ENCODE measurements around the gene GGA1. TPM values are rescaled to one million over a fixed set of nuclear protein-coding genes. Genes with fewer than 3 reads are reported as not detected.

Gene GGA1
- total and polyA plus RNA-seq, 2 of the 4 experiments (the other 2 are of a cell fraction): 17.2 to 48.5 TPM

DNA sequence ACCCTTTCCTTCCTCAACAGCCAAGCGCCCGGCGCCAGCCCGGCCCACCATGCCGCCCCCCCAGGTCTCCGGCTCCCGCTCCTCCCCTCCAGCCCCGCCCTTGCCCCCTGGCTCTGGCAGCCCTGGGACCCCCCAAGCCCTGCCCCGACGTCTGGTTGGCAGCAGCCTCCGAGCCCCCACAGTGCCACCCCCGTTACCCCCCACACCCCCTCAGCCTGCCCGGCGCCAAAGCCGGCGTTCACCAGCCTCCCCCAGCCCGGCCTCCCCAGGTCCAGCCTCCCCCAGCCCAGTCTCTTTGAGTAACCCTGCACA, 46.6 kb downstream of the GGA1 start:
- no peak overlapping the region for H3K23ac ChIP-seq (ENCODE audit: low read depth, low read length)
- H3K4me2 ChIP-seq (ENCODE audit: low read depth, low read length): no peak overlapping the region
- no CpG with 5 or more reads among the region's 17 CpGs for WGBS, 2 experiments (ENCODE audit: extremely low coverage in 2 of 2, insufficient read length in 1 of 2)
- no peak overlapping the region for H4K8ac ChIP-seq (ENCODE audit: low read depth in 2 of 2, low read length in 2 of 2)
- no peak overlapping the region for H3K4ac ChIP-seq (ENCODE audit: low read depth, low read length)
- no peak overlapping the region for H2BK15ac ChIP-seq (ENCODE audit: low read depth, low read length)
- no peak overlapping the region for H2BK20ac ChIP-seq (ENCODE audit: low read depth, low read length)
- DNase-seq (no peak), ATAC-seq (ENCODE audit: low read depth) (no peak)
- H3K9me3 ChIP-seq (ENCODE audit: control insufficient read depth, insufficient read depth, low read length): no peaks in the 10 kb centered on the region
- H3K14ac ChIP-seq (replicated peaks; ENCODE audit: low read depth, low read length): no peak overlapping the region
- H3K36me3 ChIP-seq (ENCODE audit: control insufficient read depth, insufficient read depth, low read length): peaks cover 30% of the 10 kb centered on the region
- no peak overlapping the region for H2AK9ac ChIP-seq (replicated peaks; ENCODE audit: low read depth, low read length, poor library complexity)
- in situ Hi-C loops (cut with MboI; ENCODE audit: low sequenced_read_pairs) (no loop called here), dilution Hi-C loops (cut with HindIII; ENCODE audit: low sequenced_read_pairs, unreplicated experiment) (no loop called here), intact Hi-C loops (cut with micrococcal nuclease) (no loop called here)
- H2BK5ac ChIP-seq (ENCODE audit: low read depth, low read length, poor library complexity, severe bottlenecking): no peak overlapping the region
- no peak overlapping the region for H2AK5ac ChIP-seq (ENCODE audit: low read depth, low read length)
- CTCF ChIA-PET: no interaction called here
- TF ChIP-seq NFE2L2 (IDR thresholded peaks at IDR 0.05; ENCODE audit: low read depth, low read length) (no peak), RCOR1 (IDR thresholded peaks at IDR 0.05; ENCODE audit: insufficient replicate concordance, low read length) (no peak), MAFK (IDR thresholded peaks at IDR 0.05; ENCODE audit: low read depth, low read length) (no peak), RAD21 (IDR thresholded peaks at IDR 0.05; ENCODE audit: low read length) (no peak), MAZ (IDR thresholded peaks at IDR 0.05; ENCODE audit: borderline replicate concordance, low read depth, low read length) (no peak), CHD1 (IDR thresholded peaks at IDR 0.05; ENCODE audit: low read depth, low read length) (no peak), POLR2A (IDR thresholded peaks at IDR 0.05; ENCODE audit: low read depth, low read length) (no peak), FOS (IDR thresholded peaks at IDR 0.05; ENCODE audit: low read depth, low read length) (no peak), SMC3 (IDR thresholded peaks at IDR 0.05; ENCODE audit: low read depth, low read length) (no peak), RFX5 (IDR thresholded peaks at IDR 0.05; ENCODE audit: low read depth, low read length) (no peak), MXI1 (IDR thresholded peaks at IDR 0.05; ENCODE audit: borderline replicate concordance, low read depth, low read length) (no peak), BHLHE40 (IDR thresholded peaks at IDR 0.05; ENCODE audit: low read depth, low read length) (no peak), CEBPB (IDR thresholded peaks at IDR 0.05; ENCODE audit: low read depth, low read length) (no peak)
- TF ChIP-seq, protein P1, sequence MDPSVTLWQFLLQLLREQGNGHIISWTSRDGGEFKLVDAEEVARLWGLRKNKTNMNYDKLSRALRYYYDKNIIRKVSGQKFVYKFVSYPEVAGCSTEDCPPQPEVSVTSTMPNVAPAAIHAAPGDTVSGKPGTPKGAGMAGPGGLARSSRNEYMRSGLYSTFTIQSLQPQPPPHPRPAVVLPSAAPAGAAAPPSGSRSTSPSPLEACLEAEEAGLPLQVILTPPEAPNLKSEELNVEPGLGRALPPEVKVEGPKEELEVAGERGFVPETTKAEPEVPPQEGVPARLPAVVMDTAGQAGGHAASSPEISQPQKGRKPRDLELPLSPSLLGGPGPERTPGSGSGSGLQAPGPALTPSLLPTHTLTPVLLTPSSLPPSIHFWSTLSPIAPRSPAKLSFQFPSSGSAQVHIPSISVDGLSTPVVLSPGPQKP (IDR thresholded peaks at IDR 0.05; ENCODE audit: borderline replicate concordance, low read depth, low read length): no peak
- TF ChIP-seq, protein P2, sequence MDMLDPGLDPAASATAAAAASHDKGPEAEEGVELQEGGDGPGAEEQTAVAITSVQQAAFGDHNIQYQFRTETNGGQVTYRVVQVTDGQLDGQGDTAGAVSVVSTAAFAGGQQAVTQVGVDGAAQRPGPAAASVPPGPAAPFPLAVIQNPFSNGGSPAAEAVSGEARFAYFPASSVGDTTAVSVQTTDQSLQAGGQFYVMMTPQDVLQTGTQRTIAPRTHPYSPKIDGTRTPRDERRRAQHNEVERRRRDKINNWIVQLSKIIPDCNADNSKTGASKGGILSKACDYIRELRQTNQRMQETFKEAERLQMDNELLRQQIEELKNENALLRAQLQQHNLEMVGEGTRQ (IDR thresholded peaks at IDR 0.05; ENCODE audit: low read depth, low read length): no peak
- TF ChIP-seq, protein P3, sequence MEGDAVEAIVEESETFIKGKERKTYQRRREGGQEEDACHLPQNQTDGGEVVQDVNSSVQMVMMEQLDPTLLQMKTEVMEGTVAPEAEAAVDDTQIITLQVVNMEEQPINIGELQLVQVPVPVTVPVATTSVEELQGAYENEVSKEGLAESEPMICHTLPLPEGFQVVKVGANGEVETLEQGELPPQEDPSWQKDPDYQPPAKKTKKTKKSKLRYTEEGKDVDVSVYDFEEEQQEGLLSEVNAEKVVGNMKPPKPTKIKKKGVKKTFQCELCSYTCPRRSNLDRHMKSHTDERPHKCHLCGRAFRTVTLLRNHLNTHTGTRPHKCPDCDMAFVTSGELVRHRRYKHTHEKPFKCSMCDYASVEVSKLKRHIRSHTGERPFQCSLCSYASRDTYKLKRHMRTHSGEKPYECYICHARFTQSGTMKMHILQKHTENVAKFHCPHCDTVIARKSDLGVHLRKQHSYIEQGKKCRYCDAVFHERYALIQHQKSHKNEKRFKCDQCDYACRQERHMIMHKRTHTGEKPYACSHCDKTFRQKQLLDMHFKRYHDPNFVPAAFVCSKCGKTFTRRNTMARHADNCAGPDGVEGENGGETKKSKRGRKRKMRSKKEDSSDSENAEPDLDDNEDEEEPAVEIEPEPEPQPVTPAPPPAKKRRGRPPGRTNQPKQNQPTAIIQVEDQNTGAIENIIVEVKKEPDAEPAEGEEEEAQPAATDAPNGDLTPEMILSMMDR (conservative IDR thresholded peaks at IDR 0.05; ENCODE audit: low read depth, low read length): no peak
- H3K56ac ChIP-seq (ENCODE audit: extremely low read depth, insufficient read depth, low read length): no peak overlapping the region
- H4K20me1 ChIP-seq (ENCODE audit: insufficient read depth, low read length): peaks cover 11% of the 10 kb centered on the region
- no peak overlapping the region for H3K9ac ChIP-seq (ENCODE audit: low read depth, low read length)
- H3K4me3 ChIP-seq (ENCODE audit: insufficient read depth, low read depth, low read length): no peak overlapping the region
- no peak overlapping the region for H2BK120ac ChIP-seq (ENCODE audit: low read depth, low read length)
- no peak overlapping the region for H3K27ac ChIP-seq (ENCODE audit: insufficient read depth, low read length)
- no peak overlapping the region for H2AFZ ChIP-seq (replicated peaks; ENCODE audit: low read length, poor library complexity)
- H3K79me1 ChIP-seq (ENCODE audit: low read depth in 1 of 2, low read length in 2 of 2): peaks cover 10 to 12% of the 10 kb centered on the region in 2 experiments; a peak in 3 of 4 replicates
- no peak overlapping the region for H4K91ac ChIP-seq (ENCODE audit: insufficient read depth, low read depth, low read length)
- no TSS peak for BruUV-seq (replicated peaks)
- H3K9me1 ChIP-seq (ENCODE audit: insufficient read depth, low read length): peaks cover 4% of the 10 kb centered on the region
- H3K4me1 ChIP-seq (ENCODE audit: control insufficient read depth, insufficient read depth, low read length): peaks cover 7% of the 10 kb centered on the region
- POLR2A ChIA-PET (ENCODE audit: unreplicated experiment): no interaction called here
- no peak overlapping the region for H3K18ac ChIP-seq (ENCODE audit: low read depth, low read length)
- no peaks in the 10 kb centered on the region for H3K27me3 ChIP-seq (ENCODE audit: control insufficient read depth, insufficient read depth, low read length)
- no peak overlapping the region for H4K5ac ChIP-seq (ENCODE audit: low read depth, low read length)

Measured in IMR-90 (cell line).